WI38 (cell line): ENCODE data around the gene BANP.

Experiments
- H3K4me3 ChIP-seq: 2 replicates; pipeline ENCODE4 v1.5.1; 2011; ENCODE audit warnings: low read depth, mild to moderate bottlenecking, control low read depth, low read length
- CTCF ChIP-seq: IDR thresholded peaks from 2 replicates; pipeline ENCODE4 v1.5.1; 2012; ENCODE audit warnings: low read depth, mild to moderate bottlenecking, control low read depth, low read length

Gene BANP

GRCh38 chr16:87917503-87917902, 33.7 kb upstream of the BANP start:
- no peak for TF ChIP-seq CTCF
- no peak overlapping the region for H3K4me3 ChIP-seq

GRCh38 chr16:87918338-87918737, 32.9 kb upstream of the BANP start:
- TF ChIP-seq CTCF = no peak

DNA sequence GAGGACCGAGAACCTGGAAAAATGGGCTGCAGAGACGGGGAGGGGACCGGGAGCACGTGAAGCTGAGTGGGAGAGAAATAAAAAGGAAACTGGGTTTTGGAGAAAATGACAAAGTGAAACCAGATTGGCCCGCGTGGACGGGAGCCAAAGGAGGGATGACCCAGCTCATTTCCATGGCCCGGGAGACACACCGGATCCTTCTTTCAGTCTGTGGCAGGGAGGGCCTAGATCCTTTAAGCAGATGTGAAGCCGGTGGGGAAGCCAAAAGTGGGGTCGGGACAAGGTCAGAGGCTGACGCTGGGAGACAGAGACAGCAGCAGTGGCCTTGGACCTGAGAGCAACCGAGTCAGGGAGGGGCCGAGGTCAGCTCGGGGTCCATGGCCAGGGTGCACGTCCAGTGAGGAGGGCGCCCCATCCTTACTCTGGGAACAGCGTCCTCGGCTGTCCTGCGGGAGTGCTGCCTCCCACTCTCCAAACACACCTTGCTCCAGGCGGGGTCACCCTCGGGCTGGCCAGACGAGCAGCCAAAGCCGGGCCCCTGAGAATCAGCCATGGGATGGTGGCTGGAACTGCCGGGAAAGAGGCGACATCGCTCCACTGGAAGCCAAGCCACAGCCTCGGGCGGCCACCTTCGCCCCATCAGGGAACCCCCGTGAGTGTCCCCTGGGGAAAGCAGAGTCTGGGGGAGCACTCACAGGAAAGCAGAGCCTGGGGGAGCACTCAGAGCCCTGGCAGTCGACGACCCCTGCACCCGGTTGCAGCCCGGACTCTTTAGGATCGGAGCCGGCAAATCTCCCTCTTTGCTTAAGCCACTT, 32.2 kb upstream of the BANP start:
- H3K4me3 ChIP-seq = no peak overlapping the region
- no peak for TF ChIP-seq CTCF

More at GRCh38 chr16:87918338-87918737, 32.9 kb upstream of the BANP start:
- H3K4me3 ChIP-seq = no peak overlapping the region

GRCh38 chr16:87919681-87919994, 31.6 kb upstream of the BANP start:
- H3K4me3 ChIP-seq = no peak overlapping the region
- no peak for TF ChIP-seq CTCF

- H3K4me3 ChIP-seq = no peak overlapping the region
- no peak for TF ChIP-seq CTCF
Observed at GRCh38 chr16:87921236-87921773, 29.9 kb upstream of the BANP start.

DNA sequence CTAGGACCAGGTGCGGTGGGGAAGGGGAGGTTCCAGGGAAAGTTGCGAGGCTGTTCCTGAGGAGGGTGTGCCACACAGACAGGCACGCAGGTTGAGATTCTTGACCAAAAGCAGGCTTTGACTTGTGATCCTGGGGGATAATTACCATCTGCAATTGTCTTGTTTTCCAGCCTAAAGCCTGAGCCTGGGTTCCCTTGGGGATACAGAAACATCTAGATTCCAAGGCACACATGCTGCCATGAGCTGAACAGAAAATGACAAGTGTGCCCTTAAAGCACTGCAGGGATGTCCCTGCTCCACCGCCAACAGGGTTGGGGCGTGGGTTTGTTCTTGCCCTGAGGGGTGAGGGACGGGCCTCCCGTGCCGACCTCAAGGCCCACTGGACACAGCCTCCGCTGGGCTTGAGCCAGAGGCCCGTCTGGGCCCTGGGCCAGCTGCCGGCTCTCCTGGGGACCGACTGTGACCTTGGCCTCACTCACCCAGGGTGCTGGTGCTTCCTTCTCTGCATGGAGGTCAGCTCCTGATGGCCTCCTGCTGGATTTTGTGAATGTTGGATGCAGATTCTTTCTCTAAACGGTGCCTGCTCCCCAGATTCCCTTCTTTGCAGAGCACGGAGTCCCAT, 28.9 kb upstream of the BANP start:
- TF ChIP-seq CTCF = no peak
- no peak overlapping the region for H3K4me3 ChIP-seq
